ENCODE measurements around the gene ZC2HC1B.

The ZC2HC1B gene

DNA sequence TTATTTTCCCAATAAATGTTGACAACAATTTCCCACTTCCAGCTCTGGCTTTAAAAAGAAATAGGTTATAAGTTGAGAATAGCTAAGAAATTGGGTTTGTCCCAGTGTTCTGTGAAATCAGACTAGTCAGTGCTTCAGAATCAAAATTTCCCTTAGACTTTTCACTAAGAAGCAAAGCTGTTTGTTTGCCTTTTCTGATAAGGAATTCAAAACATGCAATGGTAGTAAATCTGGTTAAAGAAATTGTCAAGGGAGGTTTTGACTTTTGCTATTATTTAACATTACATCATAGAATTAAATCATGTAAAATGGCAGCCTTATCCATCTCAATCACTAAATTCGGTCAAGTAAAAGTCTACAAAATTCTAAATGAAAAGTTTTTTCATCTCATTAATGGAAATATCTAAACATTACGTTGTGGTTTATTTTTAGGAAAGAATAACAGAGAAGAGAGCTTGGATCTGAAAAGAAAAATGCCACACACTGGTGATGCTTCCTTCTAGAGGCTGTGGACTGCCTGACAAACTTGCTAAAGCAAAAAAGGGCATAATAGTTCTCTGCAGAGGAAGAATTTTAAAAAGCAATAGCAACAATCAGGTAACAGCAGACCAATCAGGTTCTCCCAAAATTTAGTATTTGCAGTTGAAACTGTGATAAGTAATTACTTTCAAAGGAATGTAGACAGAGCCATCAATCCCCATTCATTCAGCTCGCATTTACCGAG lies 107.4 kb downstream of the ZC2HC1B start:
- in situ Hi-C loops (cut with HindIII; ENCODE audit: low pct_ligation_motif_present, low pct_unique_long_range_greater_than_20kb, low sequenced_read_pairs) = no loop called here
- DNase-seq = no peak

DNA sequence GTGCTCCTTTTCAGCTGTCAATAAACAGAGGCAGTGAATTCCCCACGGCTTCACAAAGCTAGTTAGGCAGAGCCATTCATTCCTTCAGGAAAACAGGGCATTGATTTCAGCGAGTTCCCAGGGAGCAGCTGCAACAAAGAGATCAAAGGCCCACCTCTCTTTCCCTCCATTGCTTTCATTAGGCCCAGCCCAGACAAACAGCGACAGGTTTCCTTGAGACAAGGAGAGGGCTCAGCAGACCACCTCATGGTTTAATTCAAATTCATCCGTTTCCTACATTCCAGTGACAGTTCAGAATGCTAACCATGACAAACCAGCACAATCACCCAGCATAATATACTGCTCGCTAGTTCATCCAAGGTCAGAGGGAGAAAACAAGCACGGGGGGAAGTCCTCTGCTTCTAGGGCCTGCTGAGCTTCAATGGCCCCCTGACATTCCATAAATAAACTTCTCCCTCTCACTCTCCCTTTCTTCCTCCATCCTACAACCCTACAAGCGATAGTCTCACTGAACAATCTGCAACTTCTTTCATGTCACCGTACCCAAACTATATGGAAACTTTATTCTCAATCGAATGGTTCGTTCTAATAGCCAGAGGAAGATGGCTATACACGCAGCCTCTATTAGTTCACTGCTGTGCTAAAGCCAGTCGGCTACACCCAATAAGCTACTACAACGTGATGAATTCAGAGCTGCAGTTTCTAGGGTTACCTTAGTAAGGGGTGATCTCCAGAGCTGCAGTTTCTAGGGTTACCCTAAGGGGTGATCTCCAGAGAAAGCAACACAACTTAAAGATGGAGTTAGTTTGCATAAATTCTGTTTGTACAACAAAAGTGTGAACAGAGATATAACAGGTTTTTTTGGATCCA lies 109.1 kb downstream of the ZC2HC1B start:
- no peak for DNase-seq
- in situ Hi-C loops (cut with HindIII; ENCODE audit: low pct_ligation_motif_present, low pct_unique_long_range_greater_than_20kb, low sequenced_read_pairs) = no loop called here

GRCh38 chr6:143974089-143974488 lies 109.8 kb downstream of the ZC2HC1B start:
- DNase-seq = no peak
- in situ Hi-C loops (cut with HindIII; ENCODE audit: low pct_ligation_motif_present, low pct_unique_long_range_greater_than_20kb, low sequenced_read_pairs) = no loop called here

- in situ Hi-C loops (cut with HindIII; ENCODE audit: low pct_ligation_motif_present, low pct_unique_long_range_greater_than_20kb, low sequenced_read_pairs) = no loop called here
These were observed 112.6 kb downstream of the ZC2HC1B start for GRCh38 chr6:143976806-143977349.

DNA sequence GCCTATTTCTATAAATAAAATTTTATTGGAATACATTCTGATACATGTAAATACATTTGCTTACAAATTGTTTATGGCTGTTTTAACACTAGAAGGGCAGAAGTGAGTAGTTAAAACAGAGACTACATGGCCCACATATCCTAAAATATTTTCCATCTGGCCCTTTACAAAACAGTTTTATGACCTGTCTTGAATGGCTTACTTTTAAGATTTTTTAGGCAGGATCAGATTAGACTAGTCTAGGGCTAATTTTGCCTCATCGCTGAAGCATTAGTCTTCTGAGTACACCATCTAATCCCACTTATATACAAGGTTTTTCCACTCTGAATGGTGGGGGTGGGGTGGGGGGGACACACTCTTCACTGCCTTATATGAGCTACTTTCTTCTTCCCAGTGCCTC lies 116.6 kb downstream of the ZC2HC1B start:
- no peak for DNase-seq
- in situ Hi-C loops (cut with HindIII; ENCODE audit: low pct_ligation_motif_present, low pct_unique_long_range_greater_than_20kb, low sequenced_read_pairs) = no loop called here

More at GRCh38 chr6:143976806-143977349, 112.6 kb downstream of the ZC2HC1B start:
- no peak for DNase-seq

- DNase-seq = no peak
- in situ Hi-C loops (cut with HindIII; ENCODE audit: low pct_ligation_motif_present, low pct_unique_long_range_greater_than_20kb, low sequenced_read_pairs) = no loop called here
These were observed 118.7 kb downstream of the ZC2HC1B start for GRCh38 chr6:143982968-143983367.

GRCh38 chr6:143984666-143985065 lies 120.4 kb downstream of the ZC2HC1B start:
- no peak for DNase-seq
- in situ Hi-C loops (cut with HindIII; ENCODE audit: low pct_ligation_motif_present, low pct_unique_long_range_greater_than_20kb, low sequenced_read_pairs) = no loop called here

- in situ Hi-C loops (cut with HindIII; ENCODE audit: low pct_ligation_motif_present, low pct_unique_long_range_greater_than_20kb, low sequenced_read_pairs) = no loop called here
- DNase-seq = no peak
These were observed 122.3 kb downstream of the ZC2HC1B start for GRCh38 chr6:143986463-143987065.

All from ACHN (cell line).